Panc1 (cell line): Measurements from ENCODE around the gene KCND3. TPM values are rescaled to one million over a fixed set of nuclear protein-coding genes. Genes with fewer than 3 reads are reported as not detected.

Experiments used
- ATAC-seq: fragments of 200-7000 bp; cut with Tn5 transposase; 2 replicates; pipeline ENCODE4 v1.9.1; 2020; ENCODE audit warnings: mild to moderate bottlenecking, moderate library complexity
- BruUV-seq: library from RNA; stranded (reverse); fragments of 400-500 nt; replicated peaks from 2 replicates; lab custom pipeline; 2021; lab: Mats Ljungman, UMichigan
- CTCF ChIA-PET: fragments of 300-600 bp; sonication (Branson Sonifier 250); formaldehyde crosslinking; loops from one replicate; lab custom pipeline; 2022; ENCODE audit warnings: antibody characterized with exemption; lab: Charles Lee
- POLR2A ChIA-PET: fragments of 300-600 bp; sonication (Branson Sonifier 250); formaldehyde crosslinking; loops from one replicate; lab custom pipeline; 2022; ENCODE audit warnings: antibody characterized with exemption; lab: Charles Lee
- DNase-seq: peaks from one replicate; pipeline ENCODE4 v3.0.0-alpha.2; 2010; ENCODE audit warnings: low read depth, low spot score
- H3K27ac ChIP-seq: 2 replicates; pipeline ENCODE4 v1.5.1; 2011; ENCODE audit warnings: mild to moderate bottlenecking, low read length, inconsistent platforms
- H3K27me3 ChIP-seq: fragments of 200-500 bp; sonication (Bioruptor generic); 2 replicates; pipeline ENCODE4 v1.6.0; 2014; ENCODE audit warnings: low read length, inconsistent platforms; ENCODE audit not compliant: control insufficient read depth, insufficient read depth
- H3K36me3 ChIP-seq: fragments of 200-500 bp; sonication (Bioruptor generic); 2 replicates; pipeline ENCODE4 v1.5.1; 2014; ENCODE audit warnings: inconsistent platforms, mild to moderate bottlenecking, low read length, moderate library complexity; ENCODE audit not compliant: control insufficient read depth, insufficient read depth
- H3K4me1 ChIP-seq: 2 replicates; pipeline ENCODE4 v1.5.1; 2011; ENCODE audit warnings: inconsistent platforms, mild to moderate bottlenecking, low read length, moderate library complexity; ENCODE audit not compliant: control insufficient read depth, insufficient read depth
- H3K4me3 ChIP-seq, 2 experiments: 2 replicates each; pipeline ENCODE4 v1.5.1; 2011 to 2012; ENCODE audit warnings: low read depth in 2 of 2, low read length in 2 of 2, mild to moderate bottlenecking in 2 of 2, inconsistent platforms in 1 of 2, moderate library complexity in 1 of 2
- H3K9me3 ChIP-seq: fragments of 200-500 bp; sonication (Bioruptor generic); 2 replicates; pipeline ENCODE4 v1.5.1; 2014; ENCODE audit warnings: low read depth, mild to moderate bottlenecking, inconsistent platforms, low read length, moderate library complexity; ENCODE audit not compliant: control insufficient read depth, insufficient read depth
- POLR2AphosphoS5 ChIP-seq: IDR thresholded peaks from 2 replicates; pipeline ENCODE4 v1.6.1; 2012; ENCODE audit warnings: mild to moderate bottlenecking, low read depth, low read length, moderate library complexity
- REST ChIP-seq, 2 experiments: IDR thresholded peaks; 2 replicates each; pipeline ENCODE4 v1.6.1; 2011 to 2012; ENCODE audit warnings: low read depth in 2 of 2, control low read depth in 1 of 2, low read length in 1 of 2, mild to moderate bottlenecking in 1 of 2, moderate library complexity in 1 of 2; ENCODE audit not compliant: insufficient read depth in 1 of 2
- SIN3A ChIP-seq: IDR thresholded peaks from 2 replicates; pipeline ENCODE4 v1.6.1; 2012; ENCODE audit warnings: low read depth, mild to moderate bottlenecking, low read length, moderate library complexity, borderline replicate concordance; ENCODE audit not compliant: insufficient read depth
- TCF7L2 ChIP-seq: IDR thresholded peaks from 2 replicates; pipeline ENCODE4 v1.6.1; 2011; ENCODE audit warnings: mild to moderate bottlenecking, low read depth, low read length, inconsistent platforms
- in situ Hi-C: cut with HindIII; loops from 2 replicates; pipeline ENCODE4 v1.10.0; 2016; ENCODE audit warnings: low sequenced_read_pairs, low pct_unique_long_range_greater_than_20kb
- intact Hi-C: fragments of 100-400 bp; cut with micrococcal nuclease; formaldehyde crosslinking; loops from one replicate; pipeline ENCODE4 v1.10.0; 2022; ENCODE audit not compliant: unreplicated experiment
- total RNA-seq: library from RNA; stranded (reverse); gene quantifications from one replicate; pipeline ENCODE4 v1.2.1, GENCODE V29; 2021; ENCODE audit not compliant: unreplicated experiment
- TF ChIP-seq, protein P1 (sequence below): fragments of 450-650 bp; IDR thresholded peaks from 2 replicates; pipeline ENCODE4 v1.5.1; 2017; ENCODE audit warnings: mild to moderate bottlenecking

Gene KCND3
- total RNA-seq, 1 experiment from 2014 or later: not detected

DNA sequence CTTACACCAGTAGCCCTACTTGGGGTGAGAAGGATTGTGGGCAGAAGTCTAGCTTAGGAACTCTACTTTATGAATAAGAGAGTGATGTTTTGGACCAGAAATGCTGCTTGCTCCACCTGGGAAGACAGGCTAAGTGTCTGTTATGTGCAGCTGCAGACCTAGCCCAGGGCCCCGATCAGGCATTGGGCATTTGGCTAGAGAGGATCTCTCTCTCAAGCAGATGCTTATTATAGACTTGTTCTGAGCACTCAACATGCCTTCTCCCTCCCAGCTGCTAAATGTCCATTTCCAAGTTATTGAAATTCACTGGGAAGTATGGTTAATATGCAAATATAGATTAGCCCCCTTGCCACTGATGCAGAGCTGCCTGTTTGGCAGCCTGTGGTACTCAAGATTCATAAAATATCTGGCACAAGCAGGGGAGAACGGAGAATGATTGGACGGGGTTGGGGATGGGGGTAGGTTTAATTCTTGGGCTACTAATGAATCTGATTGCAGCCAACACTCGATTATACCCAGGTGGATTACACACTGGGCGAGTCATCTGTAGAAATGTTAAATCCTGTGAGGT, 115.9 kb downstream of the KCND3 start:
- no peak for ATAC-seq
- TF ChIP-seq, protein P1, sequence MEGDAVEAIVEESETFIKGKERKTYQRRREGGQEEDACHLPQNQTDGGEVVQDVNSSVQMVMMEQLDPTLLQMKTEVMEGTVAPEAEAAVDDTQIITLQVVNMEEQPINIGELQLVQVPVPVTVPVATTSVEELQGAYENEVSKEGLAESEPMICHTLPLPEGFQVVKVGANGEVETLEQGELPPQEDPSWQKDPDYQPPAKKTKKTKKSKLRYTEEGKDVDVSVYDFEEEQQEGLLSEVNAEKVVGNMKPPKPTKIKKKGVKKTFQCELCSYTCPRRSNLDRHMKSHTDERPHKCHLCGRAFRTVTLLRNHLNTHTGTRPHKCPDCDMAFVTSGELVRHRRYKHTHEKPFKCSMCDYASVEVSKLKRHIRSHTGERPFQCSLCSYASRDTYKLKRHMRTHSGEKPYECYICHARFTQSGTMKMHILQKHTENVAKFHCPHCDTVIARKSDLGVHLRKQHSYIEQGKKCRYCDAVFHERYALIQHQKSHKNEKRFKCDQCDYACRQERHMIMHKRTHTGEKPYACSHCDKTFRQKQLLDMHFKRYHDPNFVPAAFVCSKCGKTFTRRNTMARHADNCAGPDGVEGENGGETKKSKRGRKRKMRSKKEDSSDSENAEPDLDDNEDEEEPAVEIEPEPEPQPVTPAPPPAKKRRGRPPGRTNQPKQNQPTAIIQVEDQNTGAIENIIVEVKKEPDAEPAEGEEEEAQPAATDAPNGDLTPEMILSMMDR: no peak
- TF ChIP-seq TCF7L2 (no peak), SIN3A (no peak), POLR2AphosphoS5 (no peak), REST (IDR thresholded peaks at IDR 0.05; ENCODE audit: insufficient read depth in 1 of 2, low read depth in 2 of 2, low read length in 1 of 2) (no peak)
- Histone ChIP-seq H3K36me3 (no peaks in the 10 kb centered on the region), H3K4me3 (no peak overlapping the region), H3K27ac (no peak overlapping the region), H3K9me3 (no peaks in the 10 kb centered on the region), H3K4me1 (no peaks in the 10 kb centered on the region), H3K27me3 (peaks cover 12% of the 10 kb centered on the region)
- in situ Hi-C loops (no loop called here), intact Hi-C loops (no loop called here)
- CTCF ChIA-PET: no interaction called here
- DNase-seq: no peak
- no TSS peak for BruUV-seq
- POLR2A ChIA-PET: no interaction called here

DNA sequence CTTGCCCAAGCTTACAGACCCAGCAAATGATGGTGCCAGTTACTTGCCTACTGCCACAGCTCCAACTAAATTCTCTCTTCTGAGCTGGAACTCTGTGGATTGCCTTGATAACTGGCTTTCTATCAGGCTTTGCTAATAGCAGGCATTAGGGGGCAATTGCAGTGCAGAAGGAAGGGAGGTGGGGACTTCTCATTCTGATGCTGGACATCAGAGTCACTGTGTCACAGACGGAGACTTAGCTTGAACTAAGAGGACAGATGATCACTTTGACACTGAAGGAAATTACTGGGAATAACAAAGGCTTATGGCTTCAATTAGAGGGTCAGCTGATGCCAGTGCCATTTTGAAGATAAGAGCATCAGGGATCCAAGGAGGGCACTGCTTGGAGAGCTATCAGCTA, 119.3 kb downstream of the KCND3 start:
- Histone ChIP-seq H3K9me3 (no peaks in the 10 kb centered on the region), H3K27me3 (peaks cover 12% of the 10 kb centered on the region), H3K4me1 (no peaks in the 10 kb centered on the region), H3K4me3 (no peak overlapping the region), H3K36me3 (no peaks in the 10 kb centered on the region), H3K27ac (no peak overlapping the region)
- DNase-seq: no peak
- no TSS peak for BruUV-seq
- intact Hi-C loops: no loop called here
- ChIA-PET POLR2A (no interaction called here), CTCF (no interaction called here)
- in situ Hi-C loops: no loop called here
- TF ChIP-seq REST (IDR thresholded peaks at IDR 0.05; ENCODE audit: insufficient read depth in 1 of 2, low read depth in 2 of 2, low read length in 1 of 2) (no peak), POLR2AphosphoS5 (no peak), SIN3A (no peak), TCF7L2 (no peak)
- TF ChIP-seq, protein P1: no peak
- ATAC-seq: no peak
